GM10266 (cell line): ENCODE data around the gene LAMA5.
"Not testable (repeated sequence)": the region's sequence is repeated elsewhere in the genome, so short reads cannot be mapped to it uniquely, and the experiment has no call there.

ENCODE experiments used
- DNase-seq: peaks from one replicate; pipeline ENCODE4 v3.0.0; 2012; ENCODE audit errors: extremely low spot score
- TF ChIP-seq, protein P1 (sequence below): IDR thresholded peaks from 2 replicates; pipeline ENCODE4 v1.5.1; 2012; ENCODE audit warnings: mild to moderate bottlenecking, low read depth; ENCODE audit not compliant: control insufficient read depth, insufficient read depth; ENCODE audit errors: missing control alignments

The LAMA5 gene

DNA sequence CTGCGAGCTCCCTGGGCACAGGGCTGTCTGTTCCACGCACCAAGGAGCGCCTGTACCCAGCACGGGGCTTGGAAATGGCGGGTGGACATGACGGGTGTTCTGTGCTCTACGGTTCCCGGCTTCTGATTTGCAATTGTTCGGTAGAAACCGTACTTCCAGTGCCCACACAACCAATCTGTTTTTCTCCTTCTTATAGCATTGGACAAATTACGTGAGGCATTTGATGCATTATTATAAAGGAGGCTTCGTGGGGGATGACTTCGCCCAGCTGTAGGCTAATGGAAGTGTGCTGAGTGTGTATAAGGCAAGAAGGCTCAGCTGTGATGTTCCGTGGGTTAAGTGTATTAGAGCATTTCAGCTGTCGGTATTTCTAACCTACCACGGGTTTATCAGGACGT is 10.0 kb upstream of the LAMA5 start:
- no peak for DNase-seq
- TF ChIP-seq, protein P1, sequence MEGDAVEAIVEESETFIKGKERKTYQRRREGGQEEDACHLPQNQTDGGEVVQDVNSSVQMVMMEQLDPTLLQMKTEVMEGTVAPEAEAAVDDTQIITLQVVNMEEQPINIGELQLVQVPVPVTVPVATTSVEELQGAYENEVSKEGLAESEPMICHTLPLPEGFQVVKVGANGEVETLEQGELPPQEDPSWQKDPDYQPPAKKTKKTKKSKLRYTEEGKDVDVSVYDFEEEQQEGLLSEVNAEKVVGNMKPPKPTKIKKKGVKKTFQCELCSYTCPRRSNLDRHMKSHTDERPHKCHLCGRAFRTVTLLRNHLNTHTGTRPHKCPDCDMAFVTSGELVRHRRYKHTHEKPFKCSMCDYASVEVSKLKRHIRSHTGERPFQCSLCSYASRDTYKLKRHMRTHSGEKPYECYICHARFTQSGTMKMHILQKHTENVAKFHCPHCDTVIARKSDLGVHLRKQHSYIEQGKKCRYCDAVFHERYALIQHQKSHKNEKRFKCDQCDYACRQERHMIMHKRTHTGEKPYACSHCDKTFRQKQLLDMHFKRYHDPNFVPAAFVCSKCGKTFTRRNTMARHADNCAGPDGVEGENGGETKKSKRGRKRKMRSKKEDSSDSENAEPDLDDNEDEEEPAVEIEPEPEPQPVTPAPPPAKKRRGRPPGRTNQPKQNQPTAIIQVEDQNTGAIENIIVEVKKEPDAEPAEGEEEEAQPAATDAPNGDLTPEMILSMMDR: no peak

DNA sequence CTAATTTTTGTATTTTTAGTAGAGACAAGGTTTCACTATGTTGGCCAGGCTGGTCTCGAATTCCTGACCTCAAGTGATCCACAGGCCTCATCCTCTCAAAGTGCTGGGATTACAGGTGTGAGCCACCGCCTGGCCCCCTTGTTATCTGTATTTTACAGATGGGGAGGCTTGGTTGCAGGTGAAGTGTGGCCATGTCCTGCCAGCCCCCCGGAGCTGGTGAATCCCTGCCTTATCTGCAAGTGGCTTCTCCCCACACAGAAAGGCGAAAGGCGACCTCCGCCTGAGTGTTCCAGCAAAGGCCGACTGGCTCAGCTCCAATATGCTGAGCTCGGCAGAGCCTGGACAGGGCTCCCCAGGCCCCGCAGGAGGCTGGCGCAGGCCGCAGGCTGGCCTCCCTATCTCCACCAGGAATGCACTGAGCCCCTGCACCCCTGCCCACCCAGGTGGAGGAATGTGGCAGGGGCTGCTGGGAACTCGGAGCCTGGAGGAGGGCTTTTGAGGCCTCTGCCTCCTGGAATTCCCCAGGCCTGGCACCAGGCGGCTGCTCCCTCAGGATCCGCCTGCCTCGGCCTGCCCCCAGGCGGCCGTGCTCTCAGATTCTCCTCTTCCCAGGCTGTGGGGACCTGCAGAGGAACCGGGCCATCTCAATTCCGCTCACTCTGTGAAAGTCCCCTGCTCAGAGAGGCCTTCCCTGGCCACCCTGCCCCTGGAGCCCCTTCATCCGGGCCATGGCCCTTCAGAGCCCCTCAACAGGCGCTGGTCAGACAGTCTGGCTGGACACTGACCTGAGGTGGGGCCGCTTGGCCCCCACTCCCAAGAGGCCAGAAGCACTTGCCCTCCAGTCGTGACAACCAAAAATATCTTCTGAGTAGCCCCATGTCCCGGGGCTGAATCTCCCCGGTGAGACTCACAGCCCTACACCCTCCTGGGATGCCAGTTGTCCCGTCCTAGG is 9.3 kb upstream of the LAMA5 start:
- DNase-seq: no peak

GRCh38 chr20:62374331-62375152 is 7.4 kb upstream of the LAMA5 start:
- TF ChIP-seq, protein P1: no peak
- no peak for DNase-seq

More for the DNA sequence above, 9.3 kb upstream of the LAMA5 start:
- TF ChIP-seq, protein P1: no peak

DNA sequence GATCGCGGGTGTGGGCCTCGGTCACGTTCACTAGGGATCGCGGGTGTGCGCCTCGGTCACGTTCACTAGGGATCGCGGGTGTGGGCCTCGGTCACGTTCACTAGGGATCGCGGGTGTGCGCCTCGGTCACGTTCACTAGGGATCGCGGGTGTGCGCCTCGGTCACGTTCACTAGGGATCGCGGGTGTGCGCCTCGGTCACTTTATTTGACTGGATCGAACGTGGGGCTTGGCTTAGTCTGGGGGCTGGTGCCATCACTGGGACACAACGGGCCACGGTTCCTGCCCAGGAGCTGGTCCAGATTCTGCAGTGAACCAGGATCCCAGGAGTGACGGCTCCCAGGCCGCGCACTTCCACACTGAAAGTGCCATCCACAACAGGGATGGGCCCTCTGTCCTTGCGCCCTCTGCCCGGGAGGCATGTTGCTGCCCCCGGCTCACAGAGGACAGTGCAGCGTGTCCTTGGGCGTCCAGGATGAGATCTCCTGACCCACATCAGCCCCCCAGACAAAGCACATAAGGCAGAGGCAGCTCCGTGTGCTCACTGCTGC is 6.6 kb upstream of the LAMA5 start:
- not testable (repeated sequence) for DNase-seq

DNA sequence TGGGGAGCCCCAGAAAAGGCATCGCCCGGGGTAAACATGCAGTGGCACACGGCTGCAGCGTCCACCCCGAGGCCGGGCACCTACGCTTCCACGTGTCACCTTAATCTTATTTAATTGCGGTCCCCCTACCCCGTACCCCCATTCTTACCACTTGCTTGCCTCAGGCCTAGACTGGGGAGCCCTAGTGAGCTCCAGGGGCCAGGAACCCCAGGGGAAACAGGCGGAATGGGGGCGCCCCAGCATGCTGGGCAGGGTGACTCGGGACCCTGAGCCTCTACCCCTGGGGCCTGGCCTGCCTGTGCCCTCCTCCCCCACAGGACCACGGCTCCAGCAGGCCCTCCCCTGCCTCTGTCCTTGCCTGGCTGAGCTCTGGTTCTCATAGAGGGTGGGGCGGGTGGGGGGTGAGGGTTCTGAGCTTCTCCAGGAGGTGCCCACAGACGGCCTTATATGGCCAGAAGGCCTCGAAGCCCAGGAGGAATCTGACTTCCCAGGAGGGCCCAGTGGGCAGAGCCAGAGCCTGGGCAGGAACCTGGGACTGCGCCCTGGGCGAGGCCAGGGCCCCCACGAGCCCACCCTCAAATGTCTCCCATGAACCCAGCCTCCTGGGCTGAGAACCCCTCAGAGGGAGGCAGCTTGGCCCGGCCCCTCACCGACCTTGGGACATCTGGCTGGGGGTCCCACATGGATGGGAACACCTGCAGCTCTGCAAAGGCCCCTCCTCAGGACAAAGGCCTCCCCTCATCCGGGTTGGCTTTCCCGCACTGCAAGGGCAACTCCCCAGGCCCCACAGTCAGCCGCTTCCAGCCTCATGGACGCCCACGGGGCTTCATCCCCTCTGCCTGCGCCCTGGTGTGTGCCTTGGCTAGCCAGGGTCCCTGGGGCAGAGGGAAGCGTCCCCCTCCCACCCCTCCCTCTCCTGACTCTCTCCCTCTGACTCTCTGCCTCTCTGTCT is 5.2 kb upstream of the LAMA5 start:
- TF ChIP-seq, protein P1: no peak

DNA sequence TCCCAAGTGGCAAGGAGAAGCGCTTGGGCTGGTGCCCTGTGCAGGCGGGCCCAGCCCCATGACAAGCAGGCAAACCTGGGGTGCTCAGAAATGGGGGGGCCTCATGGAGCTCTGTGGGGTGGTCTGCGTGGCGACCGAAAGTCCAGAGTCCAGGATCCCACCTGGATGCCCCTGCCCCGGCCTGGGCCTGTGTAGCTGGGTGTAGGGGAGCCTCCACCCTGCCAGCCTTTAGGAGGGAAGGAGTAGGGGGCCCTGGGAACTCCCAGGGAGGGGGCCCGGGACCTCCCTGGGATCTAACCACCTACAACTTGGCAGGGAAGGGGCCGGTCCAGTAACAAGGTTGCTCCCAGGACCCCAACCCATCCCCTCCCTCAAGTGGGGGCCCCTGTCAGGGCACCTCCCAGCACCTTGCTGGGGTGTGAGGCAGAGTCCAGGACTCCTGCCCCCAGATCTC is 4.5 kb upstream of the LAMA5 start:
- no peak for DNase-seq
- TF ChIP-seq, protein P1: no peak

More for the DNA sequence above, 5.2 kb upstream of the LAMA5 start:
- no peak for DNase-seq
